Thyroid gland (tissue), 4 donors: ENCODE data around the gene STIM2. TPM values are rescaled to one million over a fixed set of nuclear protein-coding genes. Genes with fewer than 3 reads are reported as not detected.

Experiments used
- DNase-seq, 2 donors: peaks; one replicate each; pipeline ENCODE4 v3.0.0-alpha.2; 2019
- H3K27ac ChIP-seq, 3 donors: fragments of 200-600 bp; sonication (generic); 1 replicate in 2 of 3; 2 replicates in 1 of 3; pipeline ENCODE4 v1.5.1; 2016 to 2019; ENCODE audit warnings: mild to moderate bottlenecking in 1 of 3, moderate library complexity in 1 of 3
- H3K27me3 ChIP-seq: fragments of 200-600 bp; sonication (generic); one replicate; pipeline ENCODE4 v1.5.1; 2019
- H3K36me3 ChIP-seq, 2 donors: fragments of 200-600 bp; sonication (generic); one replicate each; pipeline ENCODE4 v1.5.1; 2016 to 2019
- H3K4me1 ChIP-seq, 2 donors: fragments of 200-600 bp; sonication (generic); one replicate each; pipeline ENCODE4 v1.5.1; 2017 to 2019
- H3K4me3 ChIP-seq, 3 donors: fragments of 200-600 bp; sonication (generic); replicated peaks in 1 of 3; 1 replicate in 2 of 3; 2 replicates in 1 of 3; pipeline ENCODE4 v1.5.1; 2016; ENCODE audit warnings: mild to moderate bottlenecking in 1 of 3
- H3K9me3 ChIP-seq: fragments of 200-600 bp; sonication (generic); one replicate; pipeline ENCODE4 v1.5.1; 2017
- CTCF ChIP-seq, 6 experiments: fragments of 200-600 bp in 3 of 6; fragments of 450-650 bp in 3 of 6; sonication (generic) in 3 of 6; IDR thresholded peaks; one replicate each; pipeline ENCODE4 v1.5.1; 2016 to 2019; ENCODE audit warnings: antibody characterized with exemption in 6 of 6, mild to moderate bottlenecking in 2 of 6, inconsistent platforms in 1 of 6, moderate library complexity in 1 of 6
- POLR2A ChIP-seq, 2 donors: fragments of 450-650 bp; IDR thresholded peaks; one replicate each; pipeline ENCODE4 v1.6.1; 2017; ENCODE audit warnings: antibody characterized with exemption in 2 of 2, mild to moderate bottlenecking in 2 of 2, moderate library complexity in 1 of 2
- WGBS, 2 donors: methylation state at CpG; one replicate each; pipeline ENCODE4 v1.1.5; 2017; 5-methylcytosine and 5-hydroxymethylcytosine counted together
- intact Hi-C: fragments of 100-400 bp; cut with DNase I; formaldehyde crosslinking; loops from one replicate; pipeline ENCODE4 v1.15.1; 2023
- total RNA-seq, 4 donors: library from RNA; depleted of rRNA; stranded (reverse); fragments of >200 nt; gene quantifications; one replicate each; pipeline ENCODE4 v1.2.3, GENCODE V29; 2016

Gene STIM2
- total RNA-seq, 4 donors from 2014 or later, result 16.4 to 39.1 (median 18.5) TPM

- Histone ChIP-seq H3K4me1 (no peaks in the 10 kb centered on the region), H3K9me3 (no peaks in the 10 kb centered on the region), H3K36me3 (no peaks in the 10 kb centered on the region), H3K27me3 (no peaks in the 10 kb centered on the region), H3K27ac (no peak overlapping the region), H3K4me3 (no peak overlapping the region)
- 86 to 89% methylated on average over 2 of the region's 2 CpGs for WGBS, 2 donors
- TF ChIP-seq CTCF (IDR thresholded peaks at IDR 0.05) (no peak), POLR2A (IDR thresholded peaks at IDR 0.05) (no peak)
- intact Hi-C loops, result no loop called here
- no peak for DNase-seq
Measured at GRCh38 chr4:26885912-26886274, 25.3 kb downstream of the STIM2 start.

GRCh38 chr4:26887143-26887542 is 26.5 kb downstream of the STIM2 start:
- WGBS, 2 donors, result 53 to 81% methylated on average over 3 of the region's 3 CpGs
- Histone ChIP-seq H3K9me3 (no peaks in the 10 kb centered on the region), H3K36me3 (no peaks in the 10 kb centered on the region), H3K4me1 (no peaks in the 10 kb centered on the region), H3K27ac (no peak overlapping the region), H3K4me3 (no peak overlapping the region), H3K27me3 (no peaks in the 10 kb centered on the region)
- intact Hi-C loops, result no loop called here
- DNase-seq, result no peak
- TF ChIP-seq CTCF (IDR thresholded peaks at IDR 0.05), result no peak
- no peak for TF ChIP-seq POLR2A (IDR thresholded peaks at IDR 0.05)

- Histone ChIP-seq H3K27ac (no peak overlapping the region), H3K4me1 (no peaks in the 10 kb centered on the region), H3K9me3 (no peaks in the 10 kb centered on the region), H3K4me3 (no peak overlapping the region), H3K36me3 (no peaks in the 10 kb centered on the region), H3K27me3 (no peaks in the 10 kb centered on the region)
- WGBS, 2 donors, result 90% methylated on average over 2 of the region's 2 CpGs
- no peak for DNase-seq
- intact Hi-C loops, result no loop called here
- TF ChIP-seq POLR2A (IDR thresholded peaks at IDR 0.05) (no peak), CTCF (IDR thresholded peaks at IDR 0.05) (no peak)
Measured at GRCh38 chr4:26887809-26888208, 27.2 kb downstream of the STIM2 start.

GRCh38 chr4:26889356-26889755 is 28.7 kb downstream of the STIM2 start:
- intact Hi-C loops, result no loop called here
- TF ChIP-seq POLR2A (IDR thresholded peaks at IDR 0.05) (no peak), CTCF (IDR thresholded peaks at IDR 0.05) (no peak)
- 93 to 98% methylated on average over 3 of the region's 3 CpGs for WGBS, 2 donors
- DNase-seq, result no peak
- Histone ChIP-seq H3K27ac (no peak overlapping the region), H3K4me1 (no peaks in the 10 kb centered on the region), H3K9me3 (no peaks in the 10 kb centered on the region), H3K36me3 (no peaks in the 10 kb centered on the region), H3K27me3 (no peaks in the 10 kb centered on the region), H3K4me3 (no peak overlapping the region)

GRCh38 chr4:26891054-26891453 is 30.4 kb downstream of the STIM2 start:
- TF ChIP-seq POLR2A (IDR thresholded peaks at IDR 0.05) (no peak), CTCF (IDR thresholded peaks at IDR 0.05) (no peak)
- Histone ChIP-seq H3K27ac (no peak overlapping the region), H3K27me3 (no peaks in the 10 kb centered on the region), H3K4me1 (no peaks in the 10 kb centered on the region), H3K36me3 (no peaks in the 10 kb centered on the region), H3K9me3 (no peaks in the 10 kb centered on the region), H3K4me3 (no peak overlapping the region)
- intact Hi-C loops, result no loop called here
- DNase-seq, result no peak
